Mononuclear cell (primary cell): ENCODE results near the gene NDUFS2. TPM values are rescaled to one million over a fixed set of nuclear protein-coding genes. Genes with fewer than 3 reads are reported as not detected.
"Not testable (repeated sequence)": the region's sequence is repeated elsewhere in the genome, so short reads cannot be mapped to it uniquely, and the experiment has no call there.

Experiments
- H3K27me3 ChIP-seq: 2 replicates; pipeline ENCODE4 v1.6.0; 2011; ENCODE audit warnings: low read length, control low read depth; ENCODE audit not compliant: insufficient read depth
- H3K4me1 ChIP-seq: 2 replicates; pipeline ENCODE4 v1.5.1; 2011; ENCODE audit warnings: mild to moderate bottlenecking, low read length, control low read depth; ENCODE audit not compliant: insufficient read depth
- H3K4me3 ChIP-seq: 2 replicates; pipeline ENCODE4 v1.5.1; 2011; ENCODE audit warnings: mild to moderate bottlenecking, low read length, moderate library complexity
- H3K9me3 ChIP-seq: 2 replicates; pipeline ENCODE4 v1.5.1; 2011; ENCODE audit warnings: low read depth, mild to moderate bottlenecking, control low read depth, low read length
- total RNA-seq: library from RNA; depleted of rRNA; stranded (reverse); fragments of >200 nt; gene quantifications from one replicate; pipeline ENCODE4 v1.2.3, GENCODE V29; 2012

The NDUFS2 gene
- total RNA-seq, 1 donor: 38.0 TPM

DNA sequence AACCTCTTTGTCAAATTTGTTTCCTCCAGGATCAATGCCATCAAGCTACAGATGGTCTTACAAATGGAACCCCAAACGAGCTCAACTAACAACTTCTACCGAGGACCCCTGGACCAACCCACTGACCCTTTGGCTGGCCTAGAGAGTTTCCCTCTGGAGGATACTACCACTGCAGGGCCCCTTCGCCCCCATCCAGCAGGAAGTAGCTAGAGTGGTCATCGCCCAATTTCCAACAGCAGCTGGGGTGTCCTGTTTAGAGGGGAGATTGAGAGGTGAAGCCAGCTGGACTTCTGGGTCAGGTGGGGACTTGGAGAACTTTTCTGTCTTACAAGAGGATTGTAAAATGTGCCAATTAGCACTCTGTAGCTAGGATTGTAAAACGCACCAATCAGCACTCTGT lies 54.9 kb downstream of the NDUFS2 start:
- not testable (repeated sequence) for H3K9me3 ChIP-seq, H3K4me1 ChIP-seq
- peaks cover 48% of the 10 kb centered on the region for H3K27me3 ChIP-seq

DNA sequence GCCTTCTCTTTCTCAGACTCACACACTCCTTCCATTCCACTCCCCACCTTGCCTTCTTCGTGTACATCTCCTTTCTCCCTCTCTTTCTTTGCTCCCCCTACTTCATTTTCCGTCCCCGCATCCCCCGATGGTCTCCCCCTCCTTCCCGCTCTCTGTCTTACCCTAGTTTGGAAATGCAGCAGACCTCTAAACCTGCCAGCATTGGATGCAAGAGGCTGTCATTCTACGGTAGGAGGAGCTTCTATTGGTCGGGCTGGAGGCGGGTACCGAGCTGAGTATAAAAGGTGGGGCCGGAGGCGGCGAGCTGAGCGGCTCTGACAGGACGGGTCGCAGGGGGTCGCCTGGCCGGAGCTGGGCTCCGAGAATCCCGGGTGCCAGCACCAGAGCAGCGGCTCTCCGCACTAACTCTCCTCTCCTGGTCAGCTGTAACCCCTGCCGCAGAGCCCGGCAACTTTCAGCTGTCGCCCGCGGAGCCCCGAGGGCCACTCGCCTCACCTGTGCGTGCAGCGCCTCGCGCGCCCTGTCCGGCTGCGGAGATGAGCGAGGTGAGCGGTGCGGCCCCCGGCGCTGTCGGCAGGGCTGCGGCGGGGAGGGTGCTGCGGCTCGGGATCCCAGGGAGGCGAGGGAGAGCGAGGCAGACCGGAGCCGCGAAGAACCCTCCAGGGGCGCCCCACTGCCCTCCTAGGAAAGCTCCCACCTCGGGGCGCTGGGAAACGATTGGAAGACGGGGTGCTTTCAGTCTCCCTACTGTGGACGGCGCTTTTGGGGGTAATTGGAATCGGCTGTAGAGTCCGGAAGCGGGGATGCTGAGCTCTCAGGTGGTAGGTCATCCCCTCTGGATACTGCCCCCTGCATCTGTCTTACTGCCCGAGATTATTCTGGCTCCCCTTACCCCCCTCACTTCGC lies 56.5 kb downstream of the NDUFS2 start, which contains the start of gene PCP4L1:
Gene PCP4L1, plus strand, starts transcription at position 307 of the 906 bp plus-strand sequence. Its CDS starts 230 bp downstream, at position 537.
- Histone ChIP-seq H3K27me3 (peaks cover 48% of the 10 kb centered on the region), H3K4me3 (no peak within 1 kb of the TSS), H3K9me3 (peaks cover 9% of the 10 kb centered on the region), H3K4me1 (peaks cover 10% of the 10 kb centered on the region)

More for the DNA sequence above, 54.9 kb downstream of the NDUFS2 start:
- not testable (repeated sequence) for H3K4me3 ChIP-seq

DNA sequence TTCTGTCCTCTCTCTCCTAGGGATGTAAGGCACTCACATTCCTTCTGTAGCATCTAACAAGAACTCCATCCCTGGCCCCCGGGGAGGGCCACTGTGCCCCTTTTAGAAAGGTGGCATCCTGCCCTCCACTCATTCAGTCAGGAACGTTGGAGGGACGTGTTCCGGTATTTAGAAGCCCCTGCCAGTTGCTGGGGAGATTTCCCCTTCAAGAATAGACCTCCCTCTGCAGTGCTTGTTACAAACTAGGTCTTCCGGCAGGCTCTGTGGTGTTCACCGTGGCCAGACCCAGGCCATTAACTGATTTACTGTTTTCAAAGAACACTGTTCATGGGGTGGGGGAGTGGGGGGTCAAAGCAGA lies 57.2 kb downstream of the NDUFS2 start:
- peaks cover 10% of the 10 kb centered on the region for H3K4me1 ChIP-seq
- H3K27me3 ChIP-seq: peaks cover 48% of the 10 kb centered on the region
- peaks cover 9% of the 10 kb centered on the region for H3K9me3 ChIP-seq
- no peak overlapping the region for H3K4me3 ChIP-seq

DNA sequence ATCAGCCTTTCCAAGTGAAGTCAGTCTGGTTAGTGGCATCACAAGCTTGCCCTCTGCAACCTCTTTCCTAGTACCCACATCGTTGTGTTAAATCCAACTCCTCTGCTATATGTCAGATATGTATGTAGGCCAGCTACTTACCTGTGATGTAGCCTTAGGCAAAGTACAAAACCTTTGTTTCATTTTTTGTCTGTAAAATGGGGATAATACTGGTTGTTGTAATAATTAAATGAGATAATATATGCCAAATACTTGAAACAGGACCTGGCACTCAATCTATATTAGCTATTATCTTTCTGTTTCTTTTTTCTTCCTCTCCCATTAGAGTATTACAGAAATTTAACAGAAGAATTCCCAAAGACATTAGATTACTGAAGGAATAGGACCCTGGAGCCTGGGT lies 57.6 kb downstream of the NDUFS2 start:
- H3K4me1 ChIP-seq: peaks cover 10% of the 10 kb centered on the region
- peaks cover 48% of the 10 kb centered on the region for H3K27me3 ChIP-seq
- no peak overlapping the region for H3K4me3 ChIP-seq
- peaks cover 9% of the 10 kb centered on the region for H3K9me3 ChIP-seq

DNA sequence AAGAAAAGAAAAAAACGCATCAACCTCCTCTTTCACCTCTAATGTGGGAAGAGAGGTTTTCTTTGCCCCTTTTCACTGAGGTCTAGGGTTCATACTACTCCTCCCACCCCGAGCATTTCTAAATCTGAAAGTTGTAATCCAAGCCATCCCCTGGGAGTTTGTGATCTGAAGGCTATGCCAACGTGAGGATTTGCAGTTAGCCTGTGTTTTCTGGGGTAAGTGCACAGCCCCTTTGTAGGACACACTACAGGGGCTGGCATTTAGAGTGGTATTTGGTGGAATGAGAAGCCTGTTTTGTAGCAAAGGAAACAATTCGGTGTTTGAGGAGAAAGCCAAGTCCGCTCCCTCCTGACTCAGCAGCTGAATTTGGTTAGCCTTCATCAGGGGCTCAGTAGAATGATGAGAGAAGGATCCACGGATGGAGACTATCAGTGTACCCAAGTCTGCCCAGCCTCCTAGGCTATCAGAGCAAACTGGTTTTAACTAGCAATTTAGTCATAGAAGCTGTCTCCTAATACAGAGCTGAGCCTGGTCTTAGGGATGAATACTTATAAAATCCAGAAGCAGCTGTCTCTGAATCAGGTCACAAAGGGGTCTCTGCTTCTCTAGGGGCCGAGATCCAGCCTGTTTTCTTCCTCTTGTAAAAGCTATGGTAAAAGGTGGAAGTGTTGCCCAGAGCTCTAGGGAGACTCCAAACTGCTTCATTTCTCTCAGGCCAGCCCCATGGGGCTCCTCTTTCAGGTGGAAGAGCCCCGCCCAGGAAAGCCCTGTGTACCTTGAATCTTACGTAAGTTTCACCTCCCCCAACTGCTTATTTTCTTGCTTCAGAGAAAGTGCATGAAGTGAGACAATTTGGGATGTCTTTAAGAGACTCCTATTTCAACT lies 58.5 kb downstream of the NDUFS2 start:
- H3K4me3 ChIP-seq: no peak overlapping the region
- H3K27me3 ChIP-seq: peaks cover 48% of the 10 kb centered on the region
- H3K9me3 ChIP-seq: peaks cover 9% of the 10 kb centered on the region
- peaks cover 10% of the 10 kb centered on the region for H3K4me1 ChIP-seq

DNA sequence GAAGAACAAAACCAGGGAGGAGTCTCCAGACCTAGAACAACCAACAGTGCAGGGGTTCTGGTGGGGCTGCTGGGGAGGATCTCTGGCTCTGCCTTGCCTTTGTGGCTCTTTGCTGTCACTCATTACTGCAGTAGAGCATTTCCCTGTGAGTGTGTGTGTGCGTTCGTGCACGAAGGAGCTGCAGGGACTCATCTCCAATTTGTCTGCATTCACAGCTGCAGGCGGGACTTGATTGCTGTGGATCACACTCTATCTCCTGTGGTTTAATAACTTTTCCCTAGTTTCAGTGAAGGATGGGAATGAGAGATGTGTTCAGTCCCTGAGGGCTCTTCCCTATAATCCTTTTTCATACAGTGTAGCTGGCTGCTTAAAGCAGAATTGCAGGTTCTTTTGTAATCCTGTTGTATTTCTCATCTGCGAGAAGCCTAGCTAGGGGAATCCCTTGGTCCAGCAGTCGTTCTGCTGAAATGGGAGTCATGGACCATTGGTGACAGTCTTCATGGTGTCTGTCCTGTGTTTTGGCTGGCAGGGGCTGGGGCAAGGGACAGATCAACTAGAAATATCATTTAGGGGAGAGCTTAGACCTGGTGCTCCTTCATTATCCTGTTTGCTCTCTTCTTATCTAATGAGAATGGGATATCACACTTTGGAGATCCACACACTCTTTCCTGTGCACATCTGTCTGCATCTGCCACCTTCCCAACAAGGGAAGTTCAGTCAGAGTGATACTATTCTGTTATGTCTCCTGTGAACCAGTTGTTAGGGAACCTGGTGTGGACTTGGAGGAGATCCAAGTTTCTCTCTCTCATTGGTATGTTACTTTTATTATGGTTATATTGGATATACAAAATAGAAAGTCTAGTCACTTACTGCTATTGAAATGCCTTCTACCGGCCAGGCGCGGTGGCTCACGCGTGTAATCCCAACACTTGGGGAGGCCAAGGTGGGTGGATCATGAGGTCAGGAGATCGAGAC lies 59.4 kb downstream of the NDUFS2 start:
- no peak overlapping the region for H3K4me3 ChIP-seq

More for the DNA sequence above, 59.4 kb downstream of the NDUFS2 start:
- H3K4me1 ChIP-seq: peaks cover 10% of the 10 kb centered on the region
- peaks cover 9% of the 10 kb centered on the region for H3K9me3 ChIP-seq
- peaks cover 48% of the 10 kb centered on the region for H3K27me3 ChIP-seq

Other genes starting within 250 kb of the NDUFS2 start
- gene ITLN2, start 247.6 kb upstream of the NDUFS2 start, total RNA-seq: not detected
- gene F11R, start 181.2 kb upstream of the NDUFS2 start, total RNA-seq: 37.7 TPM
- 37.0 TPM for gene TSTD1, start 163.4 kb upstream of the NDUFS2 start, total RNA-seq
- gene USF1, start 156.4 kb upstream of the NDUFS2 start, total RNA-seq: 86.8 TPM
- 60.3 TPM for gene ARHGAP30, start 132.5 kb upstream of the NDUFS2 start, total RNA-seq
- gene NECTIN4, start 112.8 kb upstream of the NDUFS2 start, total RNA-seq: 1.4 TPM
- not detected for gene KLHDC9, start 104.0 kb upstream of the NDUFS2 start, total RNA-seq
- gene PFDN2, start 84.3 kb upstream of the NDUFS2 start, total RNA-seq: 20.0 TPM
- 9.0 TPM for gene NIT1, start 84.3 kb upstream of the NDUFS2 start, total RNA-seq
- 27.2 TPM for gene DEDD, start 69.7 kb upstream of the NDUFS2 start, total RNA-seq
- gene UFC1, start 48.4 kb upstream of the NDUFS2 start, total RNA-seq: 118 TPM
- gene USP21, start 42.9 kb upstream of the NDUFS2 start, total RNA-seq: 11.1 TPM
- 5.1 TPM for gene PPOX, start 35.9 kb upstream of the NDUFS2 start, total RNA-seq
- gene B4GALT3, start 24.9 kb upstream of the NDUFS2 start, total RNA-seq: 18.7 TPM
- gene ADAMTS4, start 3.3 kb upstream of the NDUFS2 start, total RNA-seq: 0.21 TPM
- gene FCER1G, start 12.9 kb downstream of the NDUFS2 start, total RNA-seq: 190 TPM
- gene APOA2, start 21.3 kb downstream of the NDUFS2 start, total RNA-seq: not detected
- gene TOMM40L, start 23.7 kb downstream of the NDUFS2 start, total RNA-seq: 10.0 TPM
- gene NR1I3, start 35.8 kb downstream of the NDUFS2 start, total RNA-seq: 0.31 TPM
- gene PCP4L1, start 56.4 kb downstream of the NDUFS2 start, total RNA-seq: not detected
- 1.0 TPM for gene MPZ, start 107.6 kb downstream of the NDUFS2 start, total RNA-seq
- 22.7 TPM for gene SDHC, start 112.0 kb downstream of the NDUFS2 start, total RNA-seq
- not detected for gene CFAP126, start 165.5 kb downstream of the NDUFS2 start, total RNA-seq